ENCODE measurements around the gene C16orf90.

- no peak for TF ChIP-seq CTCF (IDR thresholded peaks at IDR 0.05; ENCODE audit: low read length)
- no peak for TF ChIP-seq EZH2 (optimal IDR thresholded peaks at IDR 0.05; ENCODE audit: low read depth, low read length)
- no peak for TF ChIP-seq EZH2phosphoT487 (IDR thresholded peaks at IDR 0.05; ENCODE audit: low read length)
Observed at GRCh38 chr16:3481696-3482658, 13.3 kb downstream of the C16orf90 start.

Measured in MM.1S (cell line).